ENCODE data around the gene PPP2R1B.

GRCh38 chr11:111785886-111786412, 19.8 kb upstream of the PPP2R1B start:
- TF ChIP-seq CTCF (IDR thresholded peaks at IDR 0.05): no peak
- no peak for TF ChIP-seq EZH2 (IDR thresholded peaks at IDR 0.05; ENCODE audit: borderline replicate concordance, insufficient read depth, low read depth, low read length, poor library complexity, severe bottlenecking)
